Measurements from ENCODE around the gene LRCH3. TPM values are rescaled to one million over a fixed set of nuclear protein-coding genes. Genes with fewer than 3 reads are reported as not detected.

The LRCH3 gene
- total RNA-seq, 1 experiment from 2014 or later, result 63.6 TPM

DNA sequence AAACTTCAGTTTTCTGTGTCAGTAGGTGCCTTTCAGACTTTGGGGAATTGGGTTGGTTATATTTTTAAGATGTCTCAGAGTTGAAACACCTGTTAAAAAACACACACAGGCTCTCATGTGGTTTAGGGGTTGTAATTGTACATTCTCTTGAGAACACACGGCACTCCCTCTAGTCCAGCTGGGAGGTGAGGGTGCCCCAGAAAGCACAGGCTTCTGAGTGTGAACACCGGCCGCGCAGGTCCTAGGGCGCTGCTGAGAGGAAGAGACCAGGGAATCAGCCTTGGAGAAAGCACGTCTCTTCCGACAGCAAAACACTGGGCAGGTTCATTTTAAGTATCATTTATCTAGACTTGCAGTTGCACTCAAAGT is 90.9 kb downstream of the LRCH3 start (continued):
- TF ChIP-seq, protein P1, sequence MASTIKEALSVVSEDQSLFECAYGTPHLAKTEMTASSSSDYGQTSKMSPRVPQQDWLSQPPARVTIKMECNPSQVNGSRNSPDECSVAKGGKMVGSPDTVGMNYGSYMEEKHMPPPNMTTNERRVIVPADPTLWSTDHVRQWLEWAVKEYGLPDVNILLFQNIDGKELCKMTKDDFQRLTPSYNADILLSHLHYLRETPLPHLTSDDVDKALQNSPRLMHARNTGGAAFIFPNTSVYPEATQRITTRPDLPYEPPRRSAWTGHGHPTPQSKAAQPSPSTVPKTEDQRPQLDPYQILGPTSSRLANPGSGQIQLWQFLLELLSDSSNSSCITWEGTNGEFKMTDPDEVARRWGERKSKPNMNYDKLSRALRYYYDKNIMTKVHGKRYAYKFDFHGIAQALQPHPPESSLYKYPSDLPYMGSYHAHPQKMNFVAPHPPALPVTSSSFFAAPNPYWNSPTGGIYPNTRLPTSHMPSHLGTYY (CRISPR knock-in tag; IDR thresholded peaks at IDR 0.05), result no peak
- no peak for TF ChIP-seq ATF6 (CRISPR knock-in tag; IDR thresholded peaks at IDR 0.05)

DNA sequence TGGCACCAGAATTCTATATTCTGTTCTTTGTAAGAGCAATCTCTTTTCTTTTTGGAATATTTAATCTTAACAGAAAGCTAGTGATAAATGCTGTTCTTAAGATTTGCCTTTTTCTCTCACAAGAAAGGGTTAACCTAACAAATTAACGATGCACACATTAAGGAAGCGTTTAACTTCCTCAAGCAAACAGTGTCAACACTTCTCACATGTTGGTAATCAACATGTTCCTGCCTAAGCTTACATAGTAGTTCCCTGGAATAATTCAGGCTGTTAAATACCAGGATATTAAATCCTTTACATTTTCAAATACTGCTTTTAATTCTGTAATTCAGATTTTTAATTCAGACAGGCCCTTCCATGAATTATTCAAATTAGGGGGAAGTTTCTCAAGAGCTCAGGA is 91.5 kb downstream of the LRCH3 start:
- Mint-ChIP-seq H3K9me3 (peaks cover 7% of the 10 kb centered on the region), H3K4me3 (no peak overlapping the region), H3K36me3 (peaks cover 39% of the 10 kb centered on the region), H3K27me3 (ENCODE audit: low read depth) (peaks cover 21% of the 10 kb centered on the region), H3K27ac (peak overlapping the region; percentile 85; the same call in 1 of the 2 replicates), H3K4me1 (peaks cover 41% of the 10 kb centered on the region)
- TF ChIP-seq NFATC4 (CRISPR knock-in tag; IDR thresholded peaks at IDR 0.05) (no peak), TCF7 (CRISPR knock-in tag; IDR thresholded peaks at IDR 0.05; ENCODE audit: low read depth) (no peak), STAT6 (CRISPR knock-in tag; conservative IDR thresholded peaks at IDR 0.05; ENCODE audit: low read depth) (no peak), ZNF317 (CRISPR knock-in tag; IDR thresholded peaks at IDR 0.05; ENCODE audit: borderline replicate concordance, low read depth) (no peak), NFE2L1 (CRISPR knock-in tag; IDR thresholded peaks at IDR 0.05) (no peak), CREM (CRISPR knock-in tag; IDR thresholded peaks at IDR 0.05) (no peak), PRDM15 (CRISPR knock-in tag; IDR thresholded peaks at IDR 0.05) (no peak), RORB (CRISPR knock-in tag; IDR thresholded peaks at IDR 0.05) (no peak), MXD4 (CRISPR knock-in tag; IDR thresholded peaks at IDR 0.05; ENCODE audit: borderline replicate concordance) (no peak), SOX15 (CRISPR knock-in tag; IDR thresholded peaks at IDR 0.05) (no peak), JUN (CRISPR knock-in tag; IDR thresholded peaks at IDR 0.05) (no peak), SMAD3 (CRISPR knock-in tag; IDR thresholded peaks at IDR 0.05; ENCODE audit: borderline replicate concordance) (no peak), NR1H2 (CRISPR knock-in tag; IDR thresholded peaks at IDR 0.05) (no peak), ZNF263 (CRISPR knock-in tag; IDR thresholded peaks at IDR 0.05; ENCODE audit: low read depth) (no peak)
- TF ChIP-seq, protein P2, sequence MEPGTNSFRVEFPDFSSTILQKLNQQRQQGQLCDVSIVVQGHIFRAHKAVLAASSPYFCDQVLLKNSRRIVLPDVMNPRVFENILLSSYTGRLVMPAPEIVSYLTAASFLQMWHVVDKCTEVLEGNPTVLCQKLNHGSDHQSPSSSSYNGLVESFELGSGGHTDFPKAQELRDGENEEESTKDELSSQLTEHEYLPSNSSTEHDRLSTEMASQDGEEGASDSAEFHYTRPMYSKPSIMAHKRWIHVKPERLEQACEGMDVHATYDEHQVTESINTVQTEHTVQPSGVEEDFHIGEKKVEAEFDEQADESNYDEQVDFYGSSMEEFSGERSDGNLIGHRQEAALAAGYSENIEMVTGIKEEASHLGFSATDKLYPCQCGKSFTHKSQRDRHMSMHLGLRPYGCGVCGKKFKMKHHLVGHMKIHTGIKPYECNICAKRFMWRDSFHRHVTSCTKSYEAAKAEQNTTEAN (CRISPR knock-in tag; IDR thresholded peaks at IDR 0.05), result no peak
- TF ChIP-seq, protein P3, sequence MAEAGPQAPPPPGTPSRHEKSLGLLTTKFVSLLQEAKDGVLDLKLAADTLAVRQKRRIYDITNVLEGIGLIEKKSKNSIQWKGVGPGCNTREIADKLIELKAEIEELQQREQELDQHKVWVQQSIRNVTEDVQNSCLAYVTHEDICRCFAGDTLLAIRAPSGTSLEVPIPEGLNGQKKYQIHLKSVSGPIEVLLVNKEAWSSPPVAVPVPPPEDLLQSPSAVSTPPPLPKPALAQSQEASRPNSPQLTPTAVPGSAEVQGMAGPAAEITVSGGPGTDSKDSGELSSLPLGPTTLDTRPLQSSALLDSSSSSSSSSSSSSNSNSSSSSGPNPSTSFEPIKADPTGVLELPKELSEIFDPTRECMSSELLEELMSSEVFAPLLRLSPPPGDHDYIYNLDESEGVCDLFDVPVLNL (CRISPR knock-in tag; IDR thresholded peaks at IDR 0.05; ENCODE audit: borderline replicate concordance, low read depth), result no peak
- TF ChIP-seq, protein P4, sequence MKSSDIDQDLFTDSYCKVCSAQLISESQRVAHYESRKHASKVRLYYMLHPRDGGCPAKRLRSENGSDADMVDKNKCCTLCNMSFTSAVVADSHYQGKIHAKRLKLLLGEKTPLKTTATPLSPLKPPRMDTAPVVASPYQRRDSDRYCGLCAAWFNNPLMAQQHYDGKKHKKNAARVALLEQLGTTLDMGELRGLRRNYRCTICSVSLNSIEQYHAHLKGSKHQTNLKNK (CRISPR knock-in tag; IDR thresholded peaks at IDR 0.05), result no peak
- TF ChIP-seq, protein P5, sequence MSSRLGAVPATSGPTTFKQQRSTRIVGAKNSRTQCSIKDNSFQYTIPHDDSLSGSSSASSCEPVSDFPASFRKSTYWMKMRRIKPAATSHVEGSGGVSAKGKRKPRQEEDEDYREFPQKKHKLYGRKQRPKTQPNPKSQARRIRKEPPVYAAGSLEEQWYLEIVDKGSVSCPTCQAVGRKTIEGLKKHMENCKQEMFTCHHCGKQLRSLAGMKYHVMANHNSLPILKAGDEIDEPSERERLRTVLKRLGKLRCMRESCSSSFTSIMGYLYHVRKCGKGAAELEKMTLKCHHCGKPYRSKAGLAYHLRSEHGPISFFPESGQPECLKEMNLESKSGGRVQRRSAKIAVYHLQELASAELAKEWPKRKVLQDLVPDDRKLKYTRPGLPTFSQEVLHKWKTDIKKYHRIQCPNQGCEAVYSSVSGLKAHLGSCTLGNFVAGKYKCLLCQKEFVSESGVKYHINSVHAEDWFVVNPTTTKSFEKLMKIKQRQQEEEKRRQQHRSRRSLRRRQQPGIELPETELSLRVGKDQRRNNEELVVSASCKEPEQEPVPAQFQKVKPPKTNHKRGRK (CRISPR knock-in tag; IDR thresholded peaks at IDR 0.05; ENCODE audit: borderline replicate concordance), result no peak
- POLR2A ChIA-PET, result no interaction called here
- CTCF ChIA-PET, result interaction anchor here (1.3 kb wide), 1 partner anchor 23 kb away, joined by 3 read pairs; no protein-coding TSS in a partner anchor
- DNase-seq (ENCODE audit: low spot score) (no peak), ATAC-seq (no peak)

Data from WTC11 (cell line).